Naive thymus-derived CD4-positive, alpha-beta T cell (primary cell): ENCODE measurements around the gene MAP3K2. TPM values are rescaled to one million over a fixed set of nuclear protein-coding genes. Genes with fewer than 3 reads are reported as not detected.

ENCODE experiments used
- ATAC-seq: fragments of 150-1000 bp; cut with Tn5 transposase; 2 replicates; pipeline ENCODE4 v1.10.0; 2021; ENCODE audit warnings: mild to moderate bottlenecking, moderate library complexity
- CTCF ChIA-PET: fragments of 350-600 bp; sonication (Branson Sonifier 250); formaldehyde crosslinking; loops from one replicate; lab custom pipeline; 2021; ENCODE audit warnings: antibody characterized with exemption; lab: Charles Lee
- POLR2A ChIA-PET: fragments of 350-600 bp; sonication (Branson Sonifier 250); formaldehyde crosslinking; loops from one replicate; lab custom pipeline; 2021; ENCODE audit warnings: antibody characterized with exemption, inconsistent platforms; lab: Charles Lee
- DNase-seq, 9 donors: peaks; one replicate each; pipeline versions ENCODE4 v3.0.0 to v3.0.0-alpha.2; 2020 to 2022; ENCODE audit warnings: mixed read lengths in 1 of 9
- H3K27ac ChIP-seq: one replicate; pipeline ENCODE4 v1.7.0; 2013; ENCODE audit warnings: mild to moderate bottlenecking, low read depth, low read length, moderate library complexity
- H3K27me3 ChIP-seq, 2 donors: one replicate each; pipeline ENCODE4 v1.7.0; 2013; ENCODE audit warnings: low read length in 2 of 2, mild to moderate bottlenecking in 2 of 2, moderate library complexity in 2 of 2; ENCODE audit not compliant: control insufficient read depth in 2 of 2, insufficient read depth in 2 of 2
- H3K36me3 ChIP-seq, 3 experiments: 1 replicate in 2 of 3; 2 replicates in 1 of 3; pipeline ENCODE4 v1.7.0; 2013; ENCODE audit warnings: low read length in 3 of 3, mild to moderate bottlenecking in 3 of 3, moderate library complexity in 1 of 3; ENCODE audit not compliant: insufficient read depth in 3 of 3, control insufficient read depth in 2 of 3
- H3K4me1 ChIP-seq, 2 donors: one replicate each; pipeline ENCODE4 v1.7.0; 2013; ENCODE audit warnings: low read length in 2 of 2, mild to moderate bottlenecking in 2 of 2, moderate library complexity in 1 of 2; ENCODE audit not compliant: control insufficient read depth in 2 of 2, insufficient read depth in 2 of 2
- H3K4me3 ChIP-seq: 2 replicates; pipeline ENCODE4 v1.7.0; 2013; ENCODE audit warnings: mild to moderate bottlenecking, low read length
- H3K9me3 ChIP-seq, 3 experiments: 1 replicate in 2 of 3; 2 replicates in 1 of 3; pipeline ENCODE4 v1.7.0; 2013; ENCODE audit warnings: low read length in 3 of 3; ENCODE audit not compliant: control insufficient read depth in 2 of 3
- H3K27ac Mint-ChIP-seq, 9 donors: one replicate each; pipeline ENCODE4 v1.8.0; 2020 to 2022; ENCODE audit warnings: mixed read lengths in 9 of 9, mild to moderate bottlenecking in 8 of 9, moderate library complexity in 5 of 9, inconsistent platforms in 2 of 9
- H3K27me3 Mint-ChIP-seq, 5 donors: one replicate each; pipeline ENCODE4 v1.8.0; 2021 to 2022; ENCODE audit warnings: mixed read lengths in 5 of 5, mild to moderate bottlenecking in 1 of 5
- H3K36me3 Mint-ChIP-seq, 5 donors: one replicate each; pipeline ENCODE4 v1.8.0; 2020 to 2022; ENCODE audit warnings: mixed read lengths in 5 of 5, mild to moderate bottlenecking in 3 of 5, inconsistent platforms in 1 of 5
- H3K4me1 Mint-ChIP-seq, 7 donors: one replicate each; pipeline ENCODE4 v1.8.0; 2020 to 2022; ENCODE audit warnings: mixed read lengths in 7 of 7, mild to moderate bottlenecking in 3 of 7, inconsistent platforms in 1 of 7
- H3K4me3 Mint-ChIP-seq, 10 donors: one replicate each; pipeline ENCODE4 v1.8.0; 2020 to 2022; ENCODE audit warnings: mild to moderate bottlenecking in 10 of 10, mixed read lengths in 10 of 10, moderate library complexity in 6 of 10, inconsistent platforms in 2 of 10
- H3K9me3 Mint-ChIP-seq, 11 donors: one replicate each; pipeline ENCODE4 v1.8.0; 2020 to 2022; ENCODE audit warnings: mixed read lengths in 11 of 11, mild to moderate bottlenecking in 4 of 11, inconsistent platforms in 1 of 11, moderate library complexity in 1 of 11
- intact Hi-C, 2 donors: fragments of 100-400 bp; cut with micrococcal nuclease; formaldehyde crosslinking; loops; one replicate each; pipeline ENCODE4 v1.15.1; 2023
- polyA plus RNA-seq, 2 donors: library from polyadenylated mRNA; unstranded; fragments of 300-500 nt; fragmentation: Illumina TruSeq; gene quantifications; one replicate each; pipeline ENCODE4 v1.2.3, GENCODE V29; 2021
- total RNA-seq, 6 experiments: library from RNA in 5 of 6; stranded (reverse) in 5 of 6; gene quantifications; 1 replicate in 5 of 6; 2 replicates in 1 of 6; pipeline ENCODE4 v1.2.3 and lab custom pipeline; 2021 to 2026

The MAP3K2 gene
- total and polyA plus RNA-seq, 7 experiments from 2014 or later: 41.3 to 111 (median 81.3) TPM

GRCh38 chr2:127320586-127321275 is 67.0 kb downstream of the MAP3K2 start:
- ATAC-seq (no peak), DNase-seq (no peak)
- H3K4me3 Mint-ChIP-seq: no peak overlapping the region
- no peaks in the 10 kb centered on the region for H3K4me1 ChIP-seq
- no peaks in the 10 kb centered on the region for H3K27me3 Mint-ChIP-seq
- H3K27ac Mint-ChIP-seq: no peak overlapping the region
- H3K4me1 Mint-ChIP-seq: peaks cover 0 to 6% (median 0%) of the 10 kb centered on the region in 7 donors
- peaks cover 22 to 83% (median 26%) of the 10 kb centered on the region in 3 experiments for H3K36me3 ChIP-seq
- no peaks in the 10 kb centered on the region for H3K27me3 ChIP-seq
- ChIA-PET CTCF (interaction anchor here (1.7 kb wide), 1 partner anchor 158 kb away, joined by 3 read pairs; no protein-coding TSS in a partner anchor), POLR2A (no interaction called here)
- H3K36me3 Mint-ChIP-seq: peaks cover 19 to 57% (median 48%) of the 10 kb centered on the region in 5 donors
- H3K9me3 ChIP-seq: no peaks in the 10 kb centered on the region
- H3K27ac ChIP-seq: no peak overlapping the region
- intact Hi-C loops: no loop called here
- H3K9me3 Mint-ChIP-seq: peaks cover 2 to 13% (median 6%) of the 10 kb centered on the region in 11 donors
- no peak overlapping the region for H3K4me3 ChIP-seq

- Histone ChIP-seq H3K27me3 (no peaks in the 10 kb centered on the region), H3K27ac (no peak overlapping the region), H3K4me1 (no peaks in the 10 kb centered on the region), H3K36me3 (peaks cover 18 to 84% (median 22%) of the 10 kb centered on the region in 3 experiments), H3K9me3 (no peaks in the 10 kb centered on the region), H3K4me3 (no peak overlapping the region)
- ATAC-seq (no peak), DNase-seq (no peak)
- Mint-ChIP-seq H3K27ac (no peak overlapping the region), H3K36me3 (peaks cover 19 to 61% (median 51%) of the 10 kb centered on the region in 5 donors), H3K4me1 (peaks cover 0 to 6% (median 0%) of the 10 kb centered on the region in 7 donors), H3K27me3 (no peaks in the 10 kb centered on the region), H3K4me3 (no peak overlapping the region), H3K9me3 (peaks cover 2 to 13% (median 6%) of the 10 kb centered on the region in 11 donors)
- intact Hi-C loops: no loop called here
- POLR2A ChIA-PET: no interaction called here
- CTCF ChIA-PET: no interaction called here
Measured at GRCh38 chr2:127320067-127320466, 67.7 kb downstream of the MAP3K2 start.

GRCh38 chr2:127314193-127314988 is 73.4 kb downstream of the MAP3K2 start:
- peaks cover 13 to 54% (median 34%) of the 10 kb centered on the region in 5 donors for H3K36me3 Mint-ChIP-seq

GRCh38 chr2:127313406-127313805 is 74.4 kb downstream of the MAP3K2 start:
- H3K9me3 Mint-ChIP-seq: no peaks in the 10 kb centered on the region
- no peaks in the 10 kb centered on the region for H3K9me3 ChIP-seq
- ChIA-PET CTCF (no interaction called here), POLR2A (no interaction called here)
- H3K27me3 Mint-ChIP-seq: no peaks in the 10 kb centered on the region
- no peak overlapping the region for H3K4me3 Mint-ChIP-seq
- H3K36me3 ChIP-seq: peaks cover 15 to 78% (median 33%) of the 10 kb centered on the region in 3 experiments
- H3K27ac Mint-ChIP-seq: no peak overlapping the region
- no peak overlapping the region for H3K27ac ChIP-seq
- intact Hi-C loops: no loop called here
- no peak overlapping the region for H3K4me3 ChIP-seq
- ATAC-seq (peak; percentile 77), DNase-seq (no peak)
- H3K4me1 ChIP-seq: no peaks in the 10 kb centered on the region
- H3K27me3 ChIP-seq: no peaks in the 10 kb centered on the region
- peaks cover 13 to 55% (median 31%) of the 10 kb centered on the region in 5 donors for H3K36me3 Mint-ChIP-seq
- H3K4me1 Mint-ChIP-seq: no peaks in the 10 kb centered on the region

More at GRCh38 chr2:127314193-127314988, 73.4 kb downstream of the MAP3K2 start:
- no peak overlapping the region for H3K27ac ChIP-seq
- no peaks in the 10 kb centered on the region for H3K9me3 ChIP-seq
- ATAC-seq (no peak), DNase-seq (no peak)
- no peaks in the 10 kb centered on the region for H3K4me1 ChIP-seq
- H3K4me3 ChIP-seq: no peak overlapping the region
- ChIA-PET POLR2A (no interaction called here), CTCF (no interaction called here)
- H3K9me3 Mint-ChIP-seq: no peaks in the 10 kb centered on the region
- H3K4me1 Mint-ChIP-seq: no peaks in the 10 kb centered on the region
- H3K4me3 Mint-ChIP-seq: no peak overlapping the region
- intact Hi-C loops: no loop called here
- H3K27ac Mint-ChIP-seq: no peak overlapping the region
- no peaks in the 10 kb centered on the region for H3K27me3 Mint-ChIP-seq
- H3K36me3 ChIP-seq: peaks cover 15 to 81% (median 36%) of the 10 kb centered on the region in 3 experiments
- no peaks in the 10 kb centered on the region for H3K27me3 ChIP-seq

- Histone ChIP-seq H3K36me3 (peaks cover 12 to 74% (median 33%) of the 10 kb centered on the region in 3 experiments), H3K4me1 (no peaks in the 10 kb centered on the region), H3K27ac (no peak overlapping the region), H3K9me3 (no peaks in the 10 kb centered on the region), H3K27me3 (no peaks in the 10 kb centered on the region), H3K4me3 (no peak overlapping the region)
- no peaks in the 10 kb centered on the region for H3K9me3 Mint-ChIP-seq
- DNase-seq: no peak
- POLR2A ChIA-PET: no interaction called here
- peak overlapping the region in 1 of 9 donors; percentile 38 for H3K27ac Mint-ChIP-seq
- H3K4me3 Mint-ChIP-seq: no peak overlapping the region
- CTCF ChIA-PET: no interaction called here
- no peak for ATAC-seq
- peaks cover 14 to 52% (median 31%) of the 10 kb centered on the region in 5 donors for H3K36me3 Mint-ChIP-seq
- no peaks in the 10 kb centered on the region for H3K27me3 Mint-ChIP-seq
- intact Hi-C loops: no loop called here
- no peaks in the 10 kb centered on the region for H3K4me1 Mint-ChIP-seq
Measured at GRCh38 chr2:127310980-127311379, 76.8 kb downstream of the MAP3K2 start.

- H3K36me3 ChIP-seq: peaks cover 12 to 62% (median 34%) of the 10 kb centered on the region in 3 experiments
- no peaks in the 10 kb centered on the region for H3K27me3 Mint-ChIP-seq
- DNase-seq (no peak), ATAC-seq (no peak)
- no peaks in the 10 kb centered on the region for H3K4me1 ChIP-seq
- no peak overlapping the region for H3K4me3 ChIP-seq
- peaks cover 0 to 1% (median 0%) of the 10 kb centered on the region in 7 donors for H3K4me1 Mint-ChIP-seq
- H3K9me3 Mint-ChIP-seq: no peaks in the 10 kb centered on the region
- H3K9me3 ChIP-seq: no peaks in the 10 kb centered on the region
- peak overlapping the region in 1 of 9 donors; percentile 62 for H3K27ac Mint-ChIP-seq
- no peak overlapping the region for H3K4me3 Mint-ChIP-seq
- intact Hi-C loops: no loop called here
- ChIA-PET POLR2A (no interaction called here), CTCF (no interaction called here)
- H3K27ac ChIP-seq: no peak overlapping the region
- H3K36me3 Mint-ChIP-seq: peaks cover 13 to 41% (median 30%) of the 10 kb centered on the region in 5 donors
- H3K27me3 ChIP-seq: no peaks in the 10 kb centered on the region
Measured at GRCh38 chr2:127309468-127309867, 78.3 kb downstream of the MAP3K2 start.
